Keratinocyte (primary cell): ENCODE results near the gene ITPK1.

Source experiments
- EZH2 ChIP-seq: IDR thresholded peaks from one replicate; pipeline ENCODE4 v1.6.1; 2012; ENCODE audit warnings: inconsistent platforms, mild to moderate bottlenecking, low read length, moderate library complexity
- TF ChIP-seq, protein P1 (sequence below), 3 experiments: IDR thresholded peaks in 1 of 3; conservative IDR thresholded peaks in 1 of 3; optimal IDR thresholded peaks in 1 of 3; 2 replicates in 2 of 3; 3 replicates in 1 of 3; pipeline versions ENCODE3 to v1.5.1; 2011; ENCODE audit warnings: low read length in 3 of 3, mild to moderate bottlenecking in 3 of 3, moderate library complexity in 2 of 3, control low read depth in 1 of 3, inconsistent platforms in 1 of 3; ENCODE audit not compliant: insufficient read depth in 2 of 3; ENCODE audit errors: extremely low read depth in 1 of 3

DNA sequence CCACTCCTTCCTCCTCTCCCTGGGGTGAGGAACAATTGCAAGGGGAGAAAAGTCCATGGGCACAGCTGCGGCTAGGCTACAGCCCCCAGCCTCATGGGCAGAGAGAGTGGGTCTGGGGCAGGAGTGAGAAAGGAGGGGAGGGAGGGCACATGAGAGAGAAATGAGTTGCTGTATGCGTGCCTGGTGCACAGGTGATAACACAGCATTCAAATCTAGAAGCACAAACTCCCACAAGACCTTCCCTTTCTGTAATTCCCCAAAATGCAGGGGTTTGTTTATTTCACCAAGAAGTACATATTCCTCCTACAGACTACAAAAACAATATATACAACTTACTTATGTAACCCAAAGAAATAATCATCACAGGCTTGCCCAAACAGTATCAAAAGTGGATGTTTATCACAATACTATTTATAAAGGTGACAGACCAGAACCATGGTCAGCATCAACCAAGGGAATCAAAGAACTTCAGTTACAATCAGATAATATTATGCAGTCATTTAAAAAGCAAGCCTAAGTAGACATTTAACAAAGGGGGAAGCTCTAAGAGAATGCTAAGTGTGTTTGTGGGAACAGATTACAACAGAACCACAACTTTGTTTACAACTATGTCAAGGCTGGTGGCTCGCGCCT is 54.2 kb downstream of the ITPK1 start:
- TF ChIP-seq, protein P1, sequence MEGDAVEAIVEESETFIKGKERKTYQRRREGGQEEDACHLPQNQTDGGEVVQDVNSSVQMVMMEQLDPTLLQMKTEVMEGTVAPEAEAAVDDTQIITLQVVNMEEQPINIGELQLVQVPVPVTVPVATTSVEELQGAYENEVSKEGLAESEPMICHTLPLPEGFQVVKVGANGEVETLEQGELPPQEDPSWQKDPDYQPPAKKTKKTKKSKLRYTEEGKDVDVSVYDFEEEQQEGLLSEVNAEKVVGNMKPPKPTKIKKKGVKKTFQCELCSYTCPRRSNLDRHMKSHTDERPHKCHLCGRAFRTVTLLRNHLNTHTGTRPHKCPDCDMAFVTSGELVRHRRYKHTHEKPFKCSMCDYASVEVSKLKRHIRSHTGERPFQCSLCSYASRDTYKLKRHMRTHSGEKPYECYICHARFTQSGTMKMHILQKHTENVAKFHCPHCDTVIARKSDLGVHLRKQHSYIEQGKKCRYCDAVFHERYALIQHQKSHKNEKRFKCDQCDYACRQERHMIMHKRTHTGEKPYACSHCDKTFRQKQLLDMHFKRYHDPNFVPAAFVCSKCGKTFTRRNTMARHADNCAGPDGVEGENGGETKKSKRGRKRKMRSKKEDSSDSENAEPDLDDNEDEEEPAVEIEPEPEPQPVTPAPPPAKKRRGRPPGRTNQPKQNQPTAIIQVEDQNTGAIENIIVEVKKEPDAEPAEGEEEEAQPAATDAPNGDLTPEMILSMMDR (optimal IDR thresholded peaks at IDR 0.05 in 1 of 3, IDR thresholded peaks at IDR 0.05 in 1 of 3, conservative IDR thresholded peaks at IDR 0.05 in 1 of 3; ENCODE audit: extremely low read depth in 1 of 3, insufficient read depth in 2 of 3, low read length in 3 of 3) = no peak
- no peak for TF ChIP-seq EZH2
